H1 (cell line): ENCODE measurements around the gene OLA1. TPM values are rescaled to one million over a fixed set of nuclear protein-coding genes. Genes with fewer than 3 reads are reported as not detected.
"Not testable (repeated sequence)": the region's sequence is repeated elsewhere in the genome, so short reads cannot be mapped to it uniquely, and the experiment has no call there.

ENCODE experiments used
- CTCF ChIA-PET: fragments of 300-600 bp; sonication (Branson Sonifier 250); formaldehyde crosslinking; loops from one replicate; lab custom pipeline; 2021; ENCODE audit not compliant: partially characterized antibody; lab: Charles Lee
- POLR2A ChIA-PET: fragments of 300-600 bp; sonication (Branson Sonifier 250); formaldehyde crosslinking; loops from one replicate; lab custom pipeline; 2021; ENCODE audit warnings: inconsistent platforms; ENCODE audit not compliant: partially characterized antibody; lab: Charles Lee
- DNase-seq, 2 experiments: peaks; one replicate each; pipeline versions ENCODE4 v3.0.0 to v3.0.0-alpha.2; 2010 to 2022; ENCODE audit warnings: low spot score in 2 of 2, low read depth in 1 of 2, mixed read lengths in 1 of 2
- FAIRE-seq: peaks from 2 replicates; lab custom pipeline; 2011; peaks lifted over from hg19 to GRCh38; lab: Jason Lieb, UNC
- H2AFZ ChIP-seq: 2 replicates; pipeline ENCODE4 v1.8.1; 2012; ENCODE audit warnings: low read length, inconsistent platforms
- H2AK5ac ChIP-seq: 2 replicates; pipeline ENCODE4 v1.6.1; 2013; ENCODE audit warnings: low read depth, low read length
- H2BK120ac ChIP-seq: replicated peaks from 2 replicates; pipeline ENCODE3; 2013; ENCODE audit warnings: low read depth, low read length, inconsistent platforms
- H2BK12ac ChIP-seq: 2 replicates; pipeline ENCODE4 v1.6.1; 2013; ENCODE audit warnings: low read depth, low read length
- H2BK15ac ChIP-seq: 2 replicates; pipeline ENCODE4 v1.6.1; 2013; ENCODE audit warnings: low read length
- H2BK20ac ChIP-seq: 2 replicates; pipeline ENCODE4 v1.6.1; 2013; ENCODE audit warnings: low read length
- H2BK5ac ChIP-seq: 2 replicates; pipeline ENCODE4 v1.6.1; 2013; ENCODE audit warnings: low read depth, low read length
- H3K14ac ChIP-seq: 2 replicates; pipeline ENCODE4 v1.6.1; 2013; ENCODE audit warnings: inconsistent platforms; ENCODE audit not compliant: insufficient read length
- H3K18ac ChIP-seq: 2 replicates; pipeline ENCODE4 v1.6.1; 2013; ENCODE audit warnings: low read length; ENCODE audit errors: extremely low read depth
- H3K23ac ChIP-seq: 2 replicates; pipeline ENCODE4 v1.6.1; 2013; ENCODE audit warnings: inconsistent platforms; ENCODE audit not compliant: insufficient read length
- H3K23me2 ChIP-seq: 2 replicates; pipeline ENCODE4 v1.6.1; 2013; ENCODE audit warnings: low read depth, low read length
- H3K27ac ChIP-seq: 2 replicates; pipeline ENCODE4 v1.6.1; 2011; ENCODE audit warnings: low read depth, low read length, inconsistent platforms
- H3K27me3 ChIP-seq, 4 experiments: replicated peaks in 1 of 4; 1 replicate in 1 of 4; 2 replicates in 3 of 4; pipeline versions ENCODE4 v1.6.1 to v1.8.1; 2011 to 2013; ENCODE audit warnings: low read length in 3 of 4, mild to moderate bottlenecking in 3 of 4, inconsistent platforms in 2 of 4, mixed read lengths in 2 of 4, moderate library complexity in 1 of 4; ENCODE audit not compliant: control insufficient read depth in 3 of 4, insufficient read depth in 3 of 4; ENCODE audit errors: extremely low read depth in 1 of 4
- H3K36me3 ChIP-seq, 4 experiments: 2 replicates each; pipeline versions ENCODE4 v1.6.1 to v1.8.1; 2011 to 2013; ENCODE audit warnings: mild to moderate bottlenecking in 4 of 4, low read length in 3 of 4, moderate library complexity in 2 of 4, control low read depth in 1 of 4, inconsistent platforms in 1 of 4; ENCODE audit not compliant: insufficient read depth in 4 of 4, control insufficient read depth in 2 of 4
- H3K4ac ChIP-seq: replicated peaks from 2 replicates; pipeline ENCODE3; 2013; ENCODE audit warnings: low read length, low read depth, mixed read lengths, inconsistent platforms; ENCODE audit not compliant: insufficient read length
- H3K4me1 ChIP-seq, 4 experiments: replicated peaks in 1 of 4; 1 replicate in 1 of 4; 2 replicates in 3 of 4; pipeline versions ENCODE4 v1.6.1 to v1.8.1; 2011 to 2013; ENCODE audit warnings: low read length in 3 of 4, inconsistent platforms in 2 of 4, mixed read lengths in 1 of 4; ENCODE audit not compliant: insufficient read depth in 4 of 4, control insufficient read depth in 3 of 4
- H3K4me2 ChIP-seq, 2 experiments: 2 replicates each; pipeline versions ENCODE4 v1.6.1 to v1.8.1; 2011 to 2013; ENCODE audit warnings: low read depth in 2 of 2, low read length in 2 of 2, control low read depth in 1 of 2, inconsistent platforms in 1 of 2, mild to moderate bottlenecking in 1 of 2; ENCODE audit not compliant: insufficient read depth in 1 of 2
- H3K4me3 ChIP-seq, 4 experiments: fragments of 200-600, 300-600 bp in 1 of 4; sonication (generic), shearing (Covaris generic), sonication (Bioruptor Twin) in 1 of 4; 2 replicates each; pipeline versions ENCODE4 v1.5.1 to v1.8.1; 2011 to 2016; ENCODE audit warnings: low read length in 4 of 4, low read depth in 3 of 4, control low read depth in 2 of 4, inconsistent platforms in 2 of 4, mild to moderate bottlenecking in 2 of 4, mixed read lengths in 1 of 4, moderate library complexity in 1 of 4; ENCODE audit not compliant: insufficient read depth in 2 of 4; ENCODE audit errors: extremely low read depth in 1 of 4
- H3K56ac ChIP-seq: replicated peaks from 2 replicates; pipeline ENCODE3; 2013; ENCODE audit warnings: low read depth, mild to moderate bottlenecking, mixed read lengths, low read length, inconsistent platforms; ENCODE audit not compliant: insufficient read length
- H3K79me1 ChIP-seq: 2 replicates; pipeline ENCODE4 v1.6.1; 2013; ENCODE audit warnings: low read depth, low read length, control low read depth
- H3K79me2 ChIP-seq, 2 experiments: 2 replicates each; pipeline versions ENCODE4 v1.6.1 to v1.8.1; 2012 to 2013; ENCODE audit warnings: low read length in 2 of 2, mild to moderate bottlenecking in 2 of 2, inconsistent platforms in 1 of 2; ENCODE audit not compliant: insufficient read depth in 2 of 2, control insufficient read depth in 1 of 2
- H3K9ac ChIP-seq, 4 experiments: replicated peaks in 1 of 4; 1 replicate in 1 of 4; 2 replicates in 3 of 4; pipeline versions ENCODE4 v1.6.1 to v1.8.1; 2011 to 2013; ENCODE audit warnings: low read depth in 3 of 4, low read length in 3 of 4, control low read depth in 2 of 4, mild to moderate bottlenecking in 2 of 4, moderate library complexity in 2 of 4, inconsistent platforms in 1 of 4; ENCODE audit errors: extremely low read depth in 1 of 4
- H3K9me3 ChIP-seq, 2 experiments: 2 replicates each; pipeline versions ENCODE4 v1.6.1 to v1.8.1; 2012 to 2013; ENCODE audit warnings: mild to moderate bottlenecking in 2 of 2, moderate library complexity in 2 of 2, control low read depth in 1 of 2, inconsistent platforms in 1 of 2, low read depth in 1 of 2, low read length in 1 of 2, mixed read lengths in 1 of 2; ENCODE audit not compliant: insufficient read depth in 2 of 2
- H4K20me1 ChIP-seq, 2 experiments: replicated peaks in 1 of 2; 2 replicates each; pipeline versions ENCODE3 to v1.8.1; 2011 to 2013; ENCODE audit warnings: inconsistent platforms in 2 of 2, low read length in 2 of 2, mild to moderate bottlenecking in 1 of 2; ENCODE audit not compliant: insufficient read depth in 2 of 2, control insufficient read depth in 1 of 2
- H4K5ac ChIP-seq: 2 replicates; pipeline ENCODE4 v1.6.1; 2013; ENCODE audit warnings: low read length, low read depth, mixed read lengths, inconsistent platforms; ENCODE audit not compliant: insufficient read length
- H4K8ac ChIP-seq: 2 replicates; pipeline ENCODE4 v1.8.0; 2013; ENCODE audit warnings: mild to moderate bottlenecking, moderate library complexity, low read length, inconsistent platforms; ENCODE audit not compliant: insufficient read depth; ENCODE audit errors: extremely low read depth
- H4K91ac ChIP-seq: replicated peaks from 2 replicates; pipeline ENCODE3; 2013; ENCODE audit warnings: low read length, mixed read lengths, inconsistent platforms; ENCODE audit not compliant: insufficient read length
- BCL11A ChIP-seq, 2 experiments: IDR thresholded peaks; one replicate each; pipeline ENCODE4 v1.6.1; 2011; ENCODE audit warnings: low read depth in 2 of 2, low read length in 2 of 2, mild to moderate bottlenecking in 2 of 2
- RNF2 ChIP-seq: fragments of 200-900, 300-1000 bp; sonication (generic); IDR thresholded peaks from 2 replicates; pipeline ENCODE4 v1.7.1; 2016; ENCODE audit warnings: borderline replicate concordance, low read depth, mild to moderate bottlenecking, antibody characterized with exemption, low read length; ENCODE audit not compliant: poor library complexity, severe bottlenecking; ENCODE audit errors: missing control alignments
- RXRA ChIP-seq: IDR thresholded peaks from 2 replicates; pipeline ENCODE4 v1.6.1; 2011; ENCODE audit warnings: low read depth, mild to moderate bottlenecking, low read length, moderate library complexity; ENCODE audit not compliant: insufficient read depth
- USF2 ChIP-seq: IDR thresholded peaks from 2 replicates; pipeline ENCODE4 v1.6.1; 2011; ENCODE audit warnings: low read length, improper control_type of control experiment
- WGBS, 2 experiments: shearing (Covaris generic) in 1 of 2; methylation state at CpG; one replicate each; pipeline versions ENCODE4 v1.1.6 to v1.1.7; 2013 to 2015; ENCODE audit warnings: low lambda C conversion rate in 2 of 2, mixed read lengths in 2 of 2, inconsistent platforms in 1 of 2, low coverage in 1 of 2, missing lambda C conversion rate in 1 of 2; ENCODE audit not compliant: insufficient replicate concordance in 2 of 2, insufficient coverage in 1 of 2, insufficient read length in 1 of 2; ENCODE audit errors: extremely low coverage in 1 of 2, missing lambda C conversion rate in 1 of 2; 5-methylcytosine and 5-hydroxymethylcytosine counted together
- polyA plus RNA-seq, 7 experiments: library from polyadenylated mRNA; depleted of rRNA in 3 of 7; stranded (reverse) in 5 of 7; unstranded in 2 of 7; fragments of >200 nt in 5 of 7; fragments of 200-250 nt in 2 of 7; gene quantifications; 1 replicate in 5 of 7; 2 replicates in 1 of 7; 4 replicates in 1 of 7; pipeline versions ENCODE4 v1.2.1 to v1.2.3, GENCODE V29; 2011 to 2013; ENCODE audit warnings: missing spikeins in 2 of 7, mixed read lengths in 2 of 7
- total RNA-seq: library from RNA; stranded (reverse); fragmentation: NEBNext Ultra II Directional; extraction: Animal tissue kit (Norgen Biotek cat#: 25700); gene quantifications from 2 replicates; pipeline ENCODE4 v1.2.1, GENCODE V29; 2021

The OLA1 gene
- total and polyA plus RNA-seq, 2 of the 8 experiments (the other 6 are each of a cell fraction or from before 2014, with no cell fraction given), result 39.3 to 158 TPM

- TF ChIP-seq RXRA, result no peak
- TF ChIP-seq USF2, result no peak
- no peak for TF ChIP-seq RNF2
- TF ChIP-seq BCL11A (IDR thresholded peaks at IDR 0.05; ENCODE audit: low read depth in 2 of 2, low read length in 2 of 2), result no peak
These were observed 1.4 kb downstream of the OLA1 start (continued) for GRCh38 chr2:174246944-174247381.

GRCh38 chr2:174245628-174246027 lies 2.7 kb downstream of the OLA1 start:
- H3K18ac ChIP-seq, DNase-seq, FAIRE-seq, H4K8ac ChIP-seq, H2BK20ac ChIP-seq, H3K79me1 ChIP-seq, H2BK15ac ChIP-seq, POLR2A ChIA-PET, H3K14ac ChIP-seq, H3K9me3 ChIP-seq, H2BK12ac ChIP-seq, H3K4ac ChIP-seq, H3K23ac ChIP-seq, H3K56ac ChIP-seq, H3K23me2 ChIP-seq, H3K4me3 ChIP-seq, H2AK5ac ChIP-seq, H3K27ac ChIP-seq, H4K91ac ChIP-seq, H3K27me3 ChIP-seq, H2BK120ac ChIP-seq, H2AFZ ChIP-seq, H3K4me1 ChIP-seq, H3K4me2 ChIP-seq, H4K5ac ChIP-seq, H3K9ac ChIP-seq, H2BK5ac ChIP-seq: not testable (repeated sequence)
- H3K79me2 ChIP-seq, result peaks cover 3 to 67% of the 10 kb centered on the region in 2 experiments; a peak in 3 of 4 replicates
- H4K20me1 ChIP-seq, result peaks cover 5 to 10% of the 10 kb centered on the region in 2 experiments
- H3K36me3 ChIP-seq, result peaks cover 0 to 13% (median 4%) of the 10 kb centered on the region in 4 experiments; a peak in 3 of 8 replicates
- WGBS, 2 experiments, result 90% methylated on average over 6 of the region's 6 CpGs; no CpG with 5 or more reads in 1 of the 2 experiments
- CTCF ChIA-PET, result interaction anchor here (0.6 to 2.4 kb wide), 5 partner anchors 11 to 357 kb away, joined by 3 to 12 read pairs (median 3); no protein-coding TSS in a partner anchor
